A549 (cell line): ENCODE measurements around the gene ITPKC. TPM values are rescaled to one million over a fixed set of nuclear protein-coding genes. Genes with fewer than 3 reads are reported as not detected.

Source experiments
- ATAC-seq, 2 experiments: fragments of 200-7000 bp in 1 of 2; fragments of >200 bp in 1 of 2; cut with Nextera tagmentation in 1 of 2; cut with Tn5 transposase in 1 of 2; 3 replicates each; pipeline versions ENCODE4 v1.8.0 to v1.9.1; 2018 to 2020; ENCODE audit warnings: mild to moderate bottlenecking in 1 of 2, moderate library complexity in 1 of 2
- CTCF ChIA-PET: fragments of 300-600 bp; sonication (Branson Sonifier 250); formaldehyde crosslinking; extraction: SDS; loops from one replicate; lab custom pipeline; 2021; ENCODE audit warnings: antibody characterized with exemption, inconsistent platforms; lab: Yijun Ruan, JAX
- POLR2A ChIA-PET: fragments of 350-600 bp; formaldehyde crosslinking; extraction: SDS; loops from one replicate; lab custom pipeline; 2021; ENCODE audit warnings: antibody characterized with exemption, inconsistent platforms; lab: Yijun Ruan, JAX
- DNase-seq, 2 experiments: peaks; one replicate each; pipeline versions ENCODE4 v3.0.0 to v3.0.0-alpha.2; 2011 to 2016; ENCODE audit warnings: low read depth in 1 of 2, low spot score in 1 of 2
- FAIRE-seq: peaks from 2 replicates; lab custom pipeline; 2011; peaks lifted over from hg19 to GRCh38; lab: Jason Lieb, UNC
- H3K27ac ChIP-seq, 2 experiments: fragments of >200 bp; sonication (Bioruptor Twin); formaldehyde crosslinking; 3 replicates each; pipeline ENCODE4 v1.5.1; 2016 to 2017
- H3K4me1 ChIP-seq: fragments of >200 bp; sonication (Bioruptor Twin); formaldehyde crosslinking; 3 replicates; pipeline ENCODE4 v1.6.1; 2016
- H3K4me2 ChIP-seq: fragments of >200 bp; sonication (Bioruptor Twin); formaldehyde crosslinking; 3 replicates; pipeline ENCODE4 v1.6.1; 2016
- H3K4me3 ChIP-seq: fragments of >200 bp; sonication (Bioruptor Twin); formaldehyde crosslinking; 3 replicates; pipeline ENCODE4 v1.5.1; 2016
- H3K9me3 ChIP-seq: fragments of >200 bp; sonication (Bioruptor Twin); formaldehyde crosslinking; 3 replicates; pipeline ENCODE4 v1.6.1; 2016
- BHLHE40 ChIP-seq: IDR thresholded peaks from 2 replicates; pipeline ENCODE4 v1.6.1; 2012; ENCODE audit warnings: low read depth, low read length, inconsistent platforms
- CEBPB ChIP-seq, 2 experiments: fragments of >200 bp in 1 of 2; sonication (Bioruptor Twin) in 1 of 2; formaldehyde crosslinking in 1 of 2; IDR thresholded peaks; 2 replicates each; pipeline ENCODE4 v1.6.1; 2012 to 2016
- CHD2 ChIP-seq: fragments of 150-350 bp; IDR thresholded peaks from 2 replicates; pipeline ENCODE4 v1.6.1; 2014; ENCODE audit warnings: low read length; ENCODE audit not compliant: partially characterized antibody
- E2F6 ChIP-seq: IDR thresholded peaks from 2 replicates; pipeline ENCODE4 v1.6.1; 2012; ENCODE audit warnings: low read depth, borderline replicate concordance
- EHMT2 ChIP-seq: fragments of 200-600 bp; sonication (generic); IDR thresholded peaks from 2 replicates; pipeline ENCODE4 v1.6.1; 2016; ENCODE audit warnings: antibody characterized with exemption, low read depth, mild to moderate bottlenecking, moderate library complexity
- ELK1 ChIP-seq: fragments of 150-350 bp; IDR thresholded peaks from 2 replicates; pipeline ENCODE4 v1.6.1; 2014; ENCODE audit warnings: low read depth, mild to moderate bottlenecking, low read length
- EP300 ChIP-seq, 2 experiments: fragments of >200 bp; sonication (Bioruptor Twin); formaldehyde crosslinking; IDR thresholded peaks; 2 replicates in 1 of 2; 3 replicates in 1 of 2; pipeline ENCODE4 v1.6.1; 2016 to 2017
- ESRRA ChIP-seq: fragments of 150-350 bp; IDR thresholded peaks from 2 replicates; pipeline ENCODE4 v1.6.1; 2014; ENCODE audit warnings: mild to moderate bottlenecking, low read length, borderline replicate concordance
- FOSB ChIP-seq: fragments of 250-450 bp; sonication (Bioruptor Pico); IDR thresholded peaks from 2 replicates; pipeline ENCODE4 v1.5.0; 2020; ENCODE audit warnings: mild to moderate bottlenecking, moderate library complexity
- FOXS1 ChIP-seq: fragments of 250-450 bp; sonication (Bioruptor Pico); IDR thresholded peaks from 2 replicates; pipeline ENCODE4 v1.5.0; 2020; ENCODE audit warnings: mild to moderate bottlenecking, moderate library complexity
- GATA3 ChIP-seq: IDR thresholded peaks from 2 replicates; pipeline ENCODE4 v1.6.1; 2012; ENCODE audit warnings: borderline replicate concordance
- HDAC2 ChIP-seq: fragments of 200-600 bp; sonication (generic); IDR thresholded peaks from 2 replicates; pipeline ENCODE4 v1.6.1; 2016
- HEYL ChIP-seq: fragments of 250-450 bp; sonication (Bioruptor Pico); IDR thresholded peaks from 2 replicates; pipeline ENCODE4 v1.8.0; 2021; ENCODE audit warnings: mild to moderate bottlenecking, moderate library complexity
- HOXA7 ChIP-seq: fragments of 250-450 bp; sonication (Bioruptor Pico); IDR thresholded peaks from 2 replicates; pipeline ENCODE4 v1.5.0; 2020; ENCODE audit warnings: mild to moderate bottlenecking, moderate library complexity
- HOXB13 ChIP-seq: fragments of 250-450 bp; sonication (Bioruptor Pico); IDR thresholded peaks from 2 replicates; pipeline ENCODE4 v1.5.0; 2020; ENCODE audit warnings: low read depth, mild to moderate bottlenecking, moderate library complexity
- HOXB5 ChIP-seq: fragments of 250-450 bp; sonication (Bioruptor Pico); IDR thresholded peaks from 2 replicates; pipeline ENCODE4 v1.5.0; 2020; ENCODE audit warnings: mild to moderate bottlenecking, moderate library complexity
- JUN ChIP-seq, 2 experiments: fragments of >200 bp; sonication (Bioruptor Twin); formaldehyde crosslinking; IDR thresholded peaks; 2 replicates in 1 of 2; 3 replicates in 1 of 2; pipeline ENCODE4 v1.6.1; 2016 to 2017
- KDM1A ChIP-seq: fragments of 200-600 bp; sonication (generic); IDR thresholded peaks from 2 replicates; pipeline ENCODE4 v1.6.1; 2016; ENCODE audit warnings: low read depth, mild to moderate bottlenecking
- KDM5A ChIP-seq: fragments of 200-600 bp; sonication (generic); IDR thresholded peaks from 2 replicates; pipeline ENCODE4 v1.6.1; 2016; ENCODE audit warnings: antibody characterized with exemption, mild to moderate bottlenecking
- MYC ChIP-seq: IDR thresholded peaks from 2 replicates; pipeline ENCODE4 v1.6.1; 2012; ENCODE audit warnings: mild to moderate bottlenecking, inconsistent platforms, low read length, improper control_type of control experiment, borderline replicate concordance
- NFE2L2 ChIP-seq: fragments of 150-350 bp; conservative IDR thresholded peaks from 2 replicates; pipeline ENCODE4 v1.6.1; 2014; ENCODE audit warnings: low read length
- NPAS2 ChIP-seq: fragments of 250-450 bp; sonication (Bioruptor Pico); IDR thresholded peaks from 2 replicates; pipeline ENCODE4 v1.8.0; 2022; ENCODE audit warnings: mild to moderate bottlenecking, moderate library complexity, borderline replicate concordance
- PBX3 ChIP-seq: IDR thresholded peaks from 2 replicates; pipeline ENCODE4 v1.6.1; 2012
- PHF8 ChIP-seq: fragments of 200-600 bp; sonication (generic); IDR thresholded peaks from 2 replicates; pipeline ENCODE4 v1.6.1; 2016; ENCODE audit warnings: low read depth, mild to moderate bottlenecking, antibody characterized with exemption, moderate library complexity, borderline replicate concordance
- POLR2A ChIP-seq: IDR thresholded peaks from 2 replicates; pipeline ENCODE4 v1.6.1; 2012; ENCODE audit warnings: mild to moderate bottlenecking, low read length
- POLR2AphosphoS2 ChIP-seq: conservative IDR thresholded peaks from 2 replicates; pipeline ENCODE4 v1.6.1; 2012; ENCODE audit warnings: low read length, improper control_type of control experiment, inconsistent platforms
- RAD21 ChIP-seq, 2 experiments: fragments of >200 bp in 1 of 2; sonication (Bioruptor Twin) in 1 of 2; formaldehyde crosslinking in 1 of 2; IDR thresholded peaks in 1 of 2; conservative IDR thresholded peaks in 1 of 2; 2 replicates in 1 of 2; 3 replicates in 1 of 2; pipeline ENCODE4 v1.6.1; 2012 to 2018; ENCODE audit warnings: inconsistent platforms in 1 of 2
- RFX5 ChIP-seq: fragments of 450-650 bp; IDR thresholded peaks from 2 replicates; pipeline ENCODE4 v1.7.1; 2014; ENCODE audit warnings: antibody characterized with exemption, mild to moderate bottlenecking, moderate library complexity
- RNF2 ChIP-seq: fragments of 200-600 bp; sonication (generic); IDR thresholded peaks from 2 replicates; pipeline ENCODE4 v1.6.1; 2016; ENCODE audit warnings: low read depth, mild to moderate bottlenecking, antibody characterized with exemption, moderate library complexity, borderline replicate concordance
- SMC3 ChIP-seq: fragments of >200 bp; sonication (Bioruptor Twin); formaldehyde crosslinking; IDR thresholded peaks from 3 replicates; pipeline ENCODE4 v1.6.1; 2018; ENCODE audit warnings: inconsistent platforms
- TFCP2L1 ChIP-seq: fragments of 250-450 bp; sonication (Bioruptor Pico); IDR thresholded peaks from 2 replicates; pipeline ENCODE4 v1.5.0; 2021; ENCODE audit warnings: mild to moderate bottlenecking
- USF2 ChIP-seq: fragments of 450-650 bp; IDR thresholded peaks from 2 replicates; pipeline ENCODE4 v1.6.1; 2014; ENCODE audit warnings: antibody characterized with exemption
- ZNF302 ChIP-seq: fragments of 250-450 bp; sonication (Bioruptor Pico); IDR thresholded peaks from 2 replicates; pipeline ENCODE4 v1.9.0; 2021; ENCODE audit warnings: inconsistent platforms, mild to moderate bottlenecking, moderate library complexity
- WGBS: methylation state at CpG from one replicate; pipeline ENCODE4 v1.1.6; 2017; ENCODE audit errors: missing lambda C conversion rate; 5-methylcytosine and 5-hydroxymethylcytosine counted together
- polyA plus RNA-seq, 4 experiments: library from polyadenylated mRNA; depleted of rRNA in 3 of 4; stranded (reverse); fragments of >200 nt; fragmentation: RNase III in 1 of 4; extraction: RNeasy Plus Mini Kit Qiagen cat#74134 plus additional on column Dnase treatment in 1 of 4; gene quantifications; 2 replicates in 3 of 4; 3 replicates in 1 of 4; pipeline ENCODE4 v1.2.3, GENCODE V29; 2011 to 2017

Gene ITPKC
- polyA plus RNA-seq, 2 of the 4 experiments (the other 2 are of a cell fraction): 6.5 to 7.9 TPM

GRCh38 chr19:40750058-40750873 lies 33.4 kb downstream of the ITPKC start, which contains the start of gene ACTMAP (continued):
- TF ChIP-seq ELK1 (no peak), SMC3 (no peak), KDM5A (no peak), BHLHE40 (peak; percentile 64), PHF8 (peak; percentile 88), TFCP2L1 (CRISPR knock-in tag) (peak; percentile 97), ZNF302 (no peak), HEYL (no peak), NPAS2 (CRISPR knock-in tag) (peak; percentile 97), RFX5 (peak; percentile 98), RNF2 (no peak)

- H3K4me2 ChIP-seq: peak within 1 kb of the TSS; percentile 92
- ChIA-PET POLR2A (interaction anchor here (0.6 to 2.7 kb wide), 39 partner anchors 8 to 1109 kb away, joined by 3 to 94 read pairs (median 4); partner anchors contain the start of genes B9D2, BLVRB, COQ8B and EGLN2), CTCF (interaction anchor here (0.5 to 15.8 kb wide), 9 partner anchors 11 to 558 kb away, joined by 3 to 199 read pairs (median 5); partner anchors contain the start of genes EGLN2 and RAB4B)
- H3K9me3 ChIP-seq: no peaks in the 10 kb centered on the region
- FAIRE-seq (peak; percentile 90), DNase-seq (peak; percentile 100), ATAC-seq (peak; percentile 89 to 90)
- H3K4me1 ChIP-seq: peaks cover 51% of the 10 kb centered on the region
- H3K4me3 ChIP-seq: peak within 1 kb of the TSS; percentile 66
- 2% methylated on average over 46 of the region's 46 CpGs for WGBS
- peak within 1 kb of the TSS; percentile 91 for H3K27ac ChIP-seq
- TF ChIP-seq MYC (peak; percentile 97), HEYL (no peak), FOSB (CRISPR knock-in tag) (no peak), POLR2A (peak; percentile 85), GATA3 (no peak; the same call in 1 of the 2 replicates), EHMT2 (no peak), ESRRA (no peak), KDM1A (no peak), HDAC2 (no peak), FOXS1 (CRISPR knock-in tag) (0 out of 2 replicates have a peak, but pooled peaks have one; percentile 1), PHF8 (peak; percentile 66; the same call in 1 of the 2 replicates), POLR2AphosphoS2 (no peak), USF2 (no peak), HOXB13 (CRISPR knock-in tag) (no peak), EP300 (IDR thresholded peaks at IDR 0.05) (no peak), HOXA7 (no peak), TFCP2L1 (CRISPR knock-in tag) (peak; percentile 92), KDM5A (no peak), CEBPB (IDR thresholded peaks at IDR 0.05) (no peak), PBX3 (no peak; the same call in 1 of the 2 replicates), HOXB5 (CRISPR knock-in tag) (0 out of 2 replicates have a peak, but pooled peaks have one; percentile 21), CHD2 (peak; percentile 88), RFX5 (no peak), JUN (IDR thresholded peaks at IDR 0.05) (peak; percentile 44 to 65), RAD21 (conservative IDR thresholded peaks at IDR 0.05 in 1 of 2, IDR thresholded peaks at IDR 0.05 in 1 of 2) (no peak), E2F6 (peak; percentile 93), NFE2L2 (0 out of 2 replicates have a peak, but pooled peaks have one; percentile 1), BHLHE40 (peak; percentile 27)
Observed at GRCh38 chr19:40750874-40751537, 34.1 kb downstream of the ITPKC start, which contains the start of gene SNRPA. Gene SNRPA, plus strand, starts transcription at chr19:40751203. Its CDS starts 206 bp downstream, at chr19:40751409.
